Erythroblast (primary cell): ENCODE data around the gene AK5.

Experiments used
- GATA1 ChIP-seq: IDR thresholded peaks from 2 replicates; pipeline ENCODE4 v1.6.1; 2011; ENCODE audit warnings: low read depth, mild to moderate bottlenecking, control low read depth, low read length, moderate library complexity
- POLR2A ChIP-seq: IDR thresholded peaks from 2 replicates; pipeline ENCODE4 v1.6.1; 2011; ENCODE audit warnings: mild to moderate bottlenecking, low read length

DNA sequence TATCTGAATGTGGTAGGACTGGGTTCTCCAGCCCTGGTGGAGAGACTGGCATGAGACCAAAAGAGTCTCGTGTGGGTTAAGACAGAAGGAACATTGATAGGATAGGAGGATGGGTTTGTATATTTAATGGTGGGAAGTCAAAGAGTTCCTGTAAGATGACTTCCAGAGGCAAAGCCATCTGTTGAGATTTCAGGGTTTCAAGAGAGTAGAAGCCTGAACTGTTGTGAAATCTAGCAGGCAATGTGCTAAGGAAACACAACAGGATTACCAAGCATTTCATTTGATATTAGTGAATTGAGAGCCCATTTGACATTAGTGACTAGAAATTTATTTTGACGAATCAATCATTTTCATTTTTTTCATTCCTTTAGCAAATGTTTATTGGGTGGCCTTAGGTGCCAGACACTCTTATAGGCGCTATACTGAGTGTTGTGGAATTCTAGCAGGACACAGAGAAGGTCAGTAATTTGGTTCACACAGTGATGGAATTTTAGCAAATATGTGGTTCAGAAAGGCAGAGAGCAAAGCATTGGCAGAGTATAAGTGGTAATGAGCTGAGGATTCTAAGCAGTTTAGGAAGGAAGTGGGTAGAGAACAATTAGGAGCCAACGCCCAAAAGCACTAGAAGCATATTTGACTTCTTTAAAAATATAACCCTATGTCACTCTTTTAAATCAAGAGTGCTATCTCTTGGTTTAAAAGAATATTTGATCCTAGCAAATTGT, 149.3 kb downstream of the AK5 start:
- no peak for TF ChIP-seq POLR2A
- no peak for TF ChIP-seq GATA1
